NCI-H1048 (cell line): ENCODE data around the gene MYO3A.
"Not testable (repeated sequence)": the region's sequence is repeated elsewhere in the genome, so short reads cannot be mapped to it uniquely, and the experiment has no call there.

Source experiments
- DNase-seq: peaks from one replicate; lab custom pipeline; 2025; lab: John Stamatoyannopoulos, UW

The MYO3A gene

GRCh38 chr10:25974897-25975459 is 40.9 kb downstream of the MYO3A start:
- DNase-seq = no peak

DNA sequence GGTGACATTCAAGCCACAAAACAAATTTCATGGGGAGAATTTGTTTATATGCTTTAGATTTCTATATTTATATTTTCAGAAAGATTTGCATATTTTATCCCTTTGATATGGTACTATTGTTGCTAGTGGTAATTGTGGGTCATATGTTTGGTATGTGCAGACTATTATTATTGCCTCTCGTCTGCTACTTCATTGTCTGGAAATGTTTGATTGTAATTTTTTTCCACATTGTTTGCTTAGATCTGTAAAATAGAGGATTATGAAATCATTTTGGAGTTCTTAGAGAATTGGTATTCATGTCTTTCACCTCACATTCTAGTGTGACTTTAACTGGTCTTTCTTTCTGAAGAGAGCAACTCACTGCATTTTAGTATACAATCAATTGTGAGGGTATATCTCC is 44.7 kb downstream of the MYO3A start:
- no peak for DNase-seq

GRCh38 chr10:25982107-25982506 is 48.1 kb downstream of the MYO3A start:
- DNase-seq = no peak

GRCh38 chr10:25988583-25988982 is 54.6 kb downstream of the MYO3A start:
- no peak for DNase-seq

- DNase-seq = no peak
These were observed 55.9 kb downstream of the MYO3A start for GRCh38 chr10:25989951-25990350.

DNA sequence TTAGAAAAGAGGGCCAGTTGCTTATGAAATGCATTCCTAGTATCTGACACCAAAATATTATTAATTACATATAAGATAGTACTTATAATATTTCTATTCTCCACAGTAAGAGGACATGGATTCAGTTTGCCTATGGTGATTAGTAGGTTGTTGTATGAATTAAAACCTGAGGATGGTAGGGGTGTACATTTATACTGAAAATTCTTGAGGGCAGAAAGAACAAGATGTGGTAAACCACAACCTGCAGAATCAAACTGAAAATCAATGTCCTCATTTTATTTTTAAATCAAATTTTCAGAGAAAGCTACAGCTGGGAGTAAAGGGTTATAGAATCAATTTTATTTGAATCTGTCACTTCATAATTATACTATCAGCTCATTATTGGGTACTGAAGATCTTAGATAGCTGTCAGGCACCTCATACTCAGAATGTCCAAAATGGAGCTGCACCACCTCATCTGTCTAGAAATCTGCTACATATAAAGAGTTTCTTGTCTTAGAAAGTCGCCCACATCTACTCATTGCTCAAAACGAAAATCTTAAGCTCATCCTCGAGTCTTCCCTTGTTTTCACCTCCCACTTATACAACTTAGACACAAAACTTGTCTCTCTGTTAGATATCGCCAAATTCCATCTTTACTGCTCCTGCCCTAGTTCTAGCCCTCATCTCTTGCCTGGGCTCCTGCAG is 65.4 kb downstream of the MYO3A start:
- DNase-seq = no peak

- no peak for DNase-seq
These were observed 66.9 kb downstream of the MYO3A start for GRCh38 chr10:26000971-26001370.

GRCh38 chr10:26002466-26002865 is 68.4 kb downstream of the MYO3A start:
- not testable (repeated sequence) for DNase-seq

GRCh38 chr10:26015092-26015491 is 81.1 kb downstream of the MYO3A start:
- no peak for DNase-seq

- no peak for DNase-seq
These were observed 88.8 kb downstream of the MYO3A start for GRCh38 chr10:26022831-26023230.

DNA sequence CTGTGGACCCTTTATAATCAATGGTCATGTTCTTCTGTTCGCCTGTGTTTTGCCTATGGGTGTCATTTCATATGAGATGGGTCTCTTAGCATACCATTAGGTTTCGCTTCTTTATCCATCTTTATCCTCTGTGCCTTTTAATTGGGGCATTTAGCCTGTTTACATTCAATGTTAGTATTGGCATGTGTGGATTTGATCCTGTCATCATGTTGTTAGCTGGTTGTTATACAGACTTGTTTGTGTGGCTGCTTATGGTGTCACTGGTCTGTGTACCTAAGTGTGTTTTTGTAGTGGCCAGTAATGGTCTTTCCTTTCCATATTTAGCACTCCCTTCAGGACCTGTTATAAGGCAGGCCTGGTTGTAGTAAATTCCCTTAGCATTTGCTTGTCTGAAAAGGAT is 90.3 kb downstream of the MYO3A start:
- no peak for DNase-seq

DNA sequence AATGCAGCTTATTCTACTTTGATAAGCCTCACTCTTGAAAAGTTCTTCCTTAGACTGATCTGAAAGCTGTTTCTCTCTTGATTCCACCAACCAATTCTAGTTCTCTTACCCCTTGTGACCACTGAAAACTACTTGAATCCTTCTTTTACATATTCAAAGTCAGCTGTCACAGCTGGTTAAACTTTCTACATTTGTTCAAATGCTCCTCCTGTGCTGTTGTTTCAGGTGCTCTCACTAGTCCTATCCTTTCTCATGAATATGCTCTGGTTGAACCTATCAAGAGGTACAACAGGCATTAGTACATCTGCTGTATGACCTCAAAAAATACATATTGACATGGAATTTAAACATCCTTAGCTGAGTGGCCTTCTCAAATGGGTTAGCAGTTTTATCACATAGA is 91.5 kb downstream of the MYO3A start:
- DNase-seq = no peak

DNA sequence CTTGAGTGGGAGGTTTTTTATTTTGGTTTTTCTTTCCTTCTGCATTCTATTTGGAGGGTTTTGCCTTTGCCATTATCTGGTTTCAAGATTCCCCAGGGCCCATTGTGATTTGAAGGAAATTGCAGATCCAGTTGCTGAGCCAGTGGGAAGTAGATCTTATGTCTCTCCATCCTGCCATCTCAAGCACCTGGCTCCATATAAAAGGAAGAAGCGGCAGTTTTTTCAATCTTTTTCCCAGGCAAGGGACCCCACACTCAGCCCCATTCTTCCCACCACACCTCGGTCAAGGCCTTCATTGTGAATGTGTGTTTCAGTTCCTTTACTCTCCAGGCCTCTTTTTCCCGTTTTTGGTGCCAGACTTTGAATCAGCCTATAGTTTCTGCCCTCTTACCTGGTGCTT is 95.8 kb downstream of the MYO3A start:
- no peak for DNase-seq

- DNase-seq = no peak
These were observed 97.3 kb downstream of the MYO3A start for GRCh38 chr10:26031300-26031699.

DNA sequence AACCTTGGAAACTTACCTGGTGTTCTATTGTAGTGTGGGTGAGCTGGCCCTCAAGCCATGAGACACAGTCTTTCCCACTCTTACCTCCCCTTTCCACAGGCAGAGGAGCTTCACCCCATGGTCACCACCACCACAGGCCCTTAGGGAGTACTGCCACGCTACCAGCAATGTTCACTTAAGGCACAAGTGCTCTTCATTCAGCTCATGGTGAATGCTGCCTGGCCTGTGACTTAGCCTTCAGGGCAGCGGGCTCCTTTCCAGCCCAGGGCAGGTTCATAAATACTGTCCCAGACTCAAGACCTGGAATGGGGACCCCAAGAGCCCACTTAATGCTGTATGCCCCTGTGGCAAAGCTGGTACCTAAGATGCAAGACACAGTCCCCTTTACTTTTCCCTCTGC is 109.4 kb downstream of the MYO3A start:
- DNase-seq = no peak

- DNase-seq = no peak
These were observed 110.2 kb downstream of the MYO3A start for GRCh38 chr10:26044141-26044749.

DNA sequence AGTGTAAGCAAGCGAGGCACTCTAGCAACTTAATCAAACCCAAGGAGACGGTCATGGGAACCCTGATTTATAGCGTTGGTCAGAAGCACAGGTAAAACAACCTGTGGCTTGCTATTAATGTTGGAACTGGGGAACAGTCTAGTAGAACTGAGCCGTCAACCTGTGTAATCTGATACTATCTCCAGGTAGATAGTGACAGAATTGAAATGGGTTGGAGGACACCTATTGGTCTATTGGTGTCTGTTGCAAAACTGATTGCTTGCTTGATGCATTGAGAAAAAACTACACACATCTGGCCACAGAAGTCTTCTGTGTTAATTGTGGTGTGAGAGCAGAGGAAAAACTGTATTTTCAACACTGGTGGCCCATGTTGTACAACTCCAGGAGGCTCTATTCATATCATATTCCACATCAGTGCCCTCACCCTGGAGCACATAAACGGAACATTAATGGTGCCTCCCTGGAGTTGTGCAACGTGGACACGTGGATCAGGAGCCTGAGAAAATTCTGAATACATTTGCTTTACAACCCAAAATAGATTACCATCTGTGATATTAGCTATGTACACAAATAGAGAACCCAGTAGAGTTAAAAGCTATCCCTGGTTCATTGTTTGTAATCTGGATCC is 112.2 kb downstream of the MYO3A start:
- no peak for DNase-seq

DNA sequence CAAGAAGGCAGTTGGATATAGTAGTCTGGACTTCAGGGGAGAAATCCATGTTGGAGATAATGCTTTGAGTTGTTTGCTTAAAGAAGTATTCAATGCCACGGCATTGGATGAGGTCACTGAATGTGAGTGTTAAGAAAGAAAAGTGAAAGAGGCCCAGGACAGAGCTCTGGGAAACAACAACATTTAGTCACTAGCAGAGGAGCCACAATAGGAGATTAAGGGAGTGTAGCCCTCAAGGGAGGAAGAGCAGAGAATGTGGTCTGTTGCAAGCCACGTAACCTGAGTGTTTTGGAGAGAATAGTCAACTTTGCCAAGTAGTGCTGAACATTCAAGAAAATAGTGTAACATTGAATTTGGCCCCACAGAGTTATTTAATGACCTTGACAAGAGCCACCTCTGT is 114.7 kb downstream of the MYO3A start:
- no peak for DNase-seq

- DNase-seq = no peak
These were observed 118.3 kb downstream of the MYO3A start for GRCh38 chr10:26052326-26052725.

GRCh38 chr10:26057466-26057865 is 123.4 kb downstream of the MYO3A start:
- DNase-seq = no peak

DNA sequence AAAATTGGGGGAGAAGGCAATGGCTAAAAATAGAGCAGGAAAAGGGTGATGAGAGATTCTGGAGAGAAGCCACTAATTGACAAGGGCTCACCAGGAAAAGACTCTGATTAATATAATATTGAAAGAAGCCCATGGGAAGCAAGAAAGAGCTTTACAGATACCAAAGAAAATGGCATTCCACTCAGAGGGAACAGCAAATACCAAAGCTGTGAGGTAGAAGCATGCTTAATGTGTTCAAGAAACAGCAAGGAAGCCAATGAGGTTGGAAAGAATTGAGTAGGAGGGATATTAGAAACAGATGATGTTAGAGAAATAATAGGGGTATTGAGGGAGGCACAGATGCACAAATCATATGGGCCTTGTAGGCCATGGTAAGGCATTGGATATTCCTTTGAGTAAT is 130.1 kb downstream of the MYO3A start:
- DNase-seq = no peak

GRCh38 chr10:26067680-26068079 is 133.7 kb downstream of the MYO3A start:
- no peak for DNase-seq

DNA sequence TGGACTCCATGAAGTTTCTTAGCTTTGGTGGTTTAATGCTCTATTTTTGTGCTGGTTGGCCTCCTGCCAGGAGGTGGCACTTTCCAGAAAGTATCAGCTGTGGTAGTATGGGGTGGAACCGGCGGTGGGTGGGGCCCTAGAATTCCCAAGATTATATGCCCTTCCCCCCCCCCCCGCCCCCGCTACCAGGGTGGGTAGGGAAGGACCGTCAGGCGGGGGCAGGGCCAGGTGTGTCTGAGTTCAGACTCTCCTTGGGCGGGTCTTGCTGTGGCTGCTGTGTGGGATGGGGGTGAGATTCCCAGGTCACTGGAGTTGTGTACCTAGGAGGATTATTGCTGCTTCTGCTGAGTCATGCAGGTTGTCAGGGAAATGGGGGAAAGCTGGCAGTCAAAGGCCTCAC is 146.9 kb downstream of the MYO3A start:
- DNase-seq = not testable (repeated sequence)
